ENCODE results near the gene SLC25A33.
"Not testable (repeated sequence)": the region's sequence is repeated elsewhere in the genome, so short reads cannot be mapped to it uniquely, and the experiment has no call there.

The SLC25A33 gene

DNA sequence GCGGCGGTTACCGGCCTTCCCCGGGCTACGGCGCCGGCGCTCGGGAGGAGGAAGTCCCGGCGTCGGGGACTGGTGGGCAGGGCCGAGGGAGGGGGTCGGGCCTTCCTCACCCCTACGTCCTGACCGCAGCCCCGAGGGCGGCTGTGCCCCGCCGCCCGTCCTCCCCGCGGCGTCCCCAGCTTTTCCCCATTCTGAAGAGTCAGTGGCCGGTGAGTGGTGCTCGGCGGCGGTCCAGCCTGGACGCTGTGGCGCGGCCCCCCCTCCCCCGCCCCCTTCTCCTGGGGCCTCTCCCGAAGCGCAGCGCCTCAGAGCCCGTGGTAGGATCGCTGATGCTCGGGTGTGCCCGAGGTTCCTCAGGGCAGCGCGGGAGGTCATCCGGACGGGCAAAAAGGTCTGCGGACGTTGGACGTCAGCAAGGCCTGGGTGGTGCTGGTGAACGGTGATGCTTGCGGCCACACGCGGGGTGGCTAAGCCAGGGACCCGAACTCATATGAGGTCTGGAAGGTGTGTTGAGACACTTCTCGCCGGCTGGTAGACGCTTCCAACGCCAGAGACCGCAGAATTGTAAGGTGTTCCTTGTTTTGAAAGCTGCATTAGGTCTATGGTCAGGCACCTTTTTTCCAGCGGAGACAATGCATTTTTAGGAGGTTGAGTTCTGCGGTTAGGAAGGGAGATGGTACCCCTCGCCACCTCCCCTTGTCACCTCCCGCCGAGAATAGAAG, 725 bp downstream of the SLC25A33 start:
- peak; percentile 53 to 72 for DNase-seq

DNA sequence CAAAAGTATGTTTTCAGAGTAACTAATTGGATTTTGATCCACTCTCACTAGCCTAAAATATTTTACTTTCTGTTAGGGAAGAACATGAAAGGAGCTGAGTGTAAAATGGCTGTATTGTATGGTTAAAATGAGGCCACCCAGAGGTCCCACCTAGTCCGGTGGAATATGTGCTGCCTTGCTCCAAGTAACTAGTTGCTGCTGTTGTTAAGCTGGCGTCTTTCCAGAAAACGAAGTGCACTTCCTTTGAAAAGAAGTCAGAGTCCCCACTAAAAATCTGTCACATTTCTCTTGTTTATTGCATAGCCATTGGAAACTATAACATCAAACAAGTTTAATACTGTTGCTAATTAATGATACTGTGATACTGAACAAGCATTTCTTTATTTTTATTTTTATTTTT, 3.2 kb downstream of the SLC25A33 start:
- DNase-seq = peak; percentile 14 to 22

DNA sequence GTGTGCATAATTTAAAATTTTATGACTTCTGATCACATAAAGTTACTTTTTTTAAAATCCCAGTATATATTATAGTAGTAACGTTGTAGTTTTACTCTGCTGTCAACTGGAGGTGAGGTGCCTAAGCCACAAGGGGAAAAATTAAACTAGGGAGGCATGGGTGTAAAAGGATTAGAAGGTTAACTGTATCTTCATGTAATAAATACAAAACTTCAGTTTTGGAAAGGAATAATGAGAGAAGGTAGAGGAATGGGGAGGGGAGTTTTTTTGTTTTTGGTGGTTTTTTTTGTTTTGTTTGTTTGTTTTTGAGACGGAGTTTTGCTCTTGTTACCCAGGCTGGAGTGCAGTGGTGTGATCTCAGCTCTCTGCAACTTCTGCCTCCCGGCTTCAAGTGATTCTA, 5.7 kb downstream of the SLC25A33 start:
- DNase-seq = no peak

DNA sequence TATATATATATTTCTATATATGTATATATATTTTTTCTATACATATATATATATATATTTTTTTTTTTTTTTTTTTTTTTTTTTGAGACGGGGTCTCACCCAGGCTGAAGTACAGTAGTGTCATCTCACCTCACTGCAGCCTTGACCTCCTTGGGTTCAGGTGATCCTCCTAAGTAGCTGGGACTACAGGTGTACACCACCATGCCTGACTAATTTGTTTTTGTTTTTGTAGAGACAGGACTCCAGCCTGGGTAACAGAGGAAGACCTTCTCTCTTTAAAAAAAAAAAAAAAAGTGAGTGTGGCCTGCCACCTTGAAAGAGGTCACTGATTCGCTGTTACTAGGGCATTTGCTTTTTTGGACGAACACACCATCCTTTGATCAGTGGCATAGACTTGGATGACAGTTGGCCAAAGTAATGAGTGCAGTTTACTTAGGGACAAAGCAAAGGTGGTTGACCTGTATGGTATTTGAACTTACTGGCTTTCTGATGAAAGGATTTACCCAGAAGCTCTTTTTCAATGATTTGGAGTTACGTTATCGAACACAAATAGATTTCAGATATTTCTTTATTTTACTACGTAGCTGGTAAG, 10.8 kb downstream of the SLC25A33 start:
- DNase-seq = no peak

DNA sequence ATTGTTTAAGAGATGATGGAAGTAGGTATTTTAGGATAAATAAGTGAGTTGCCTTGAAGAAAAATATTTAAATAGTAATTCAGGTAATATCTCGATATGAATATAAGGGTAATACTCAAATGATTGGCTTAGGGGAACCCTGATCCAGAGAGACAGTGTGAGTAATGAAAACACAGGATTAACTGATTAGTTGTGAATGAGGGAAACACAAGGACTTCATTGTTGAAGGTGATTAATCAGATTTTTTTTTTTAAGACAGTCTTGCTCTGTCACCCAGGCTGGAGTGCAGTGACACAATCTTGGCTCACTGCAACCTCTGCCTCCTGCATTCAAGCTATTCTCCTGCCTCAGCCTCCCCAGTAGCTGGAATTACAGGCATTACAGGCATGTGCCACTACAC, 12.7 kb downstream of the SLC25A33 start:
- DNase-seq = no peak

DNA sequence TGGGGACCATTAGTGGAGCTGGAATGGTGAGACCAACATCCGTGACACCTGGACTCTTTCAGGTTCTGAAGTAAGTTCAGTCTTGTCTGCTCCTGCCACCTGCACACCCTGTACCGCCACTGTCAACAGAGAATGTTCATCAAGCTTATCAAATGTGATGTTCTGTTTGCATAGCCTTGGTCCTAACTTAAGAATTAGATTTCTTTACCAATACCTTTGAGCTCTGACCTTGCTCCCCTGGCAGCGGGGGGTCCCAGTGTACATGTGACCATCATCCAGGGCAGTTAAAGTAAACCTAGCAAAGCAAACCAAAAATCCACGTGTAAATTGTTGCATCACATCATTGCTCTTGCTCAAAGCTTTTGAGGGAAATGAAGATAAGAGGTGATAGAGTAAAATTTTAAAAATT, 14.5 kb downstream of the SLC25A33 start:
- DNase-seq = no peak

DNA sequence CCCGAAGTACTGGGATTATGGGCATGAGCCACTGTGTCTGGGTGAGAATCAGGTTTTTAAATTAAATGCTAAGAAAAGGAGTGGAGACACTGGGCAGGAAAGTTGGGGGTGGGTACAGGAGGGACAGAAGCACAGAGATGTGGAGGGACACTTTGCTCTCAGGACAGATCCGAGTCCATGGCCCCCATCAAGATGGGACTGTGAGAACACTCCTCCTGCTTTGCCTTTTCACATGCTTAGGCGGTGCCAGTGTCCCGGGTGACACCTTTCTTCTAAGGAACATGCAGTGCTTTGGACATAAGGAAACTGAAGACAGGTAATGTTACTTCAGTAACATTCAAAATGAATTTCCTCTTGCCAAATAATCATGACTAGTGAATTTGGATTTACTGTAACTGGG, 16.7 kb downstream of the SLC25A33 start:
- no peak for DNase-seq

DNA sequence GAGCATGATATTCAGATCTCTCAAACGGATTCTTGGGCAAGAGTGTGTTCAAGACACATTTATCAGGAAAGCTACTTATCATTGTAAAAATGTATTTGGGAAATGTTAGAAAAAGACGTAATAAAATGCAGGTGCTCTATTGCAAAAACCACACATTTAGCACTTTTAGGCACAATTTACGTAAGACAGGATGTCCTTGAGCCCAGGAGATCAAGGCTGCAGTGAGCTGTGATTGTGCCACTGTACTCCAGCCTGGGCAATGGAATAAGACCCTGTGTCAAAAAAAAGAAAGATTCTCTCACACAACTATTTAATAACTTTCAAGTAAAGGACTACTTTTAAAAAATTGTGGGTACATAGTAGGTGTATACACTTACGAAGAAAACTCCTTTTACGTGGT, 18.4 kb downstream of the SLC25A33 start:
- DNase-seq = no peak

DNA sequence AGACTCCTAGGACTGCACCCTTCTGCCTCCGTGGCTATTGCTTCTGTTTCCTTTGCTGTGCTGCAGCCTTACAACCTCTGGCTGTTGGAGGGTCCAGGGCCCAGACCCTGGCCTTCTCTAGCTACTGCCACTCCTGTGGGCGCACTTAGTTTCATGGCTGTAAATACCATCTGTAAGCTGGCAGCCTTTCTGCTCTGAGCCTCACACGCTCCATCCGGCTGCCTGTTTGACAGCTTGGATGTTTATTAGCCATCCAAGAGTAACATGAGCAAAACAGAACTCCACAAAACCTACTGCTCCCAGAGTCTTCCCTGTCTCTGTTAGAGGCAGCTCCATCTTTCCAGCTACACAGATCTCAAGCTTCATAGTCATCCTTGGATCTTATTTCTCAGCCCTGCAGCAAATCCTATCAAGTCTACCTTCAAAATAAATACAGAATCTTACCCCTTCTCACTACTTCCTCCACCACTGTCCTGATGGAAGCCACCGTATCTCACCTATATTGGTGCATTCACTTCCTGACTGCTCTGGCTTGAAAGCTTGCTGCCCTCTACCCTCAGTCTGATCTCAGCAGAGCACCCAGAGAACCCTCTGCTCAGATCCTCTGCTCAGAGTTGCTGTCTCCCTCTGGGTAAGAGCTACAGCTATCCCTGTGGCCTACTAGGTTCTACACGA, 19.1 kb downstream of the SLC25A33 start:
- no peak for DNase-seq

DNA sequence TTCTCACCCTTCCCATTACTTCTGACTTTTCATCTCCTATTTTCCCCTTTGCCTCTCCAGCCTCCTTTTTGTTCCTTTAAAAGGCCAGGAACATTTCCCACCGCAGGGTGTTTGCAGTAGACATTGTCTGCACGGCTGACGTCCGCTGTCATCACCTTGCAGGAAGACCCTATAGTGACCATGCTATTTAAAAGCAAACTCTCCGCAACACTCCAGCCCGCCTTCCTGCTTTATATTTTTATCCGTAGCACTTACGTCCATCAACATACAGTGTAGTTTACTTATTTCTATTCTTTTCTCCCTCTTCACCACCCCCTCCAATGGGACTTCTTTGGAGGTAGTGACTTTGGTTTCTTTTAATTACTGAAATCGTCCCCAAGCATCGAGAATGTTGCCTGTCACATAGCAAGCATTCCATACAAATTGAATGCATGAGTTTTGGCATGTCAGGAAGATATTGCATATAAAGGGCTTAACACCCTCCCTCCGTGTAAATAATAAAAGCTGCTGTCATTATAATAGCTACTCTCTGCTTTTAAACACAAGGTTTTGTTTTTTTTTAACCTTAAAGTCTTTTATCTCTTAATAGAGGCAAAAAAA, 19.8 kb downstream of the SLC25A33 start:
- no peak for DNase-seq

DNA sequence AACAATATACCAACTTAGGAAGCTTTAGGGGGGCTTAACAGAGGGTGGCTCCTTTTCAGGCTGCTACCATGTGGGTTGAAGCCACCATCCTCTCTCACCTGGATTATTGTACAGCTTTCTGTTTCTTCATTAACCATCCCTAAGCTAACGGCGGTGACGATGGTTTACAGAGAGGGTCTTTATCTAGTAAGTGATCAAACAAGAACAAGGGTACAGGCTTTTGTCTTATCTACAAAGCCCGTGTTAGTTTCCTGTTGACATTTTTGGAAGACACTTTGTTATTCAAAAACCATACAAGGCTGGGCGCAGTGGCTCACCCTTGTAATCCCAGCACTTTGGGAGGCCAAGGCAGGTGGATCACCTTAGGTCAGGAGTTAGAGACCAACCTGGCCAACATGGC, 20.4 kb downstream of the SLC25A33 start:
- DNase-seq = no peak

DNA sequence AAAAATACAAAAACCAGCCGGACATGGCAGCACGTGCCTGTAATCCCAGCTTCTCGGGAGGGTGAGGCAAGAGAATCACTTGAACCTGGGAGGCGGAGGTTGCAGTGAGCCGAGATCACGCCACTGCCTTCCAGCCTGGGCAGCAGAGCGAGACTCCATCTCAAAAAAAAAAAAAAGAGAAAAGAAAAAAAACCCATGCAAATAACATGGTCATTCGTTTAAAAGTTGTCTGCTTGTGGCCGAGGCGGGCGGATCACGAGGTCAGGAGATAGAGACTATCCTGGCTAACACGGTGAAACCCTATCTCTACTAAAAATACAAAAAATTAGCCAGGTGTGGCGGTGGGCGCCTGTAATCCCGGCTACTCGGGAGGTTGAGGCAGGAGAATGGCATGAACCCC, 20.8 kb downstream of the SLC25A33 start:
- not testable (repeated sequence) for DNase-seq

DNA sequence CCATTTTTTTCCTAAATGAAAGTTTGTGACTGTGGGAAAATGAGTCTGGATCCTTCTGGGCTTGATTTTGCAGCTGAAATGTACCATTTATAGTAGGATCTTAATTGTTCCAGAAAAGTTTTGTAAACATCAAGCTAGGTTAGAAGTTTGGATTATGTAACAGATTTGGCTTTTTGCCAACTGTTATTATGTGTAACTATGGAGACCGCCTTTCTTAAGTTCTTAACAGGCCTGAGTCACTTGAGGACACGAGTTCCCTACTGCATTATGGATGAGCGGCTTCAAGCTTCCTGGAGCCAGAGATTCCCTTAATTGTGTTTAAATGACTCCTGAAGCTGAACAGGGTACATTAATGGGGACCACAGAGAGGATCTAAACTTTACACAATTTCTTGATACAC, 22.2 kb downstream of the SLC25A33 start:
- peak; percentile 84 to 95 for DNase-seq

DNA sequence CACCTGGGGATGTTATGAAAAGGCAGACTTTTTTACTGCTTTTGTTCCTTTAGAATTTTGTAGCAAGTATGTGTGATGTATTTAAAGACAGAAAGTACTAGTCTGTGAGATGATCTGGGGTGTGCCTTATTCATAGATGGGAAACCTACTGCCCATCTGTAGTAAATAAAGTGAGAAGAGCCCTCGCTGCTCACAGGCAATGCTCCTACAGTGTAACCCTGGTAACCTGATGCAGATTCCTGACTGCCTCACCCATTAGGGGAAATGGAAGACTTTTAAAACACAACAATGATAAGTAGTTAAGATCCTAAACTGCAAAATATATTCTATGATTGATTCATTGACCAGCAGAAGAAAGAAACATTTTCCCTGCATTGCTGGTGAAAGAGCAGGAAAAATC, 30.0 kb downstream of the SLC25A33 start:
- no peak for DNase-seq

DNA sequence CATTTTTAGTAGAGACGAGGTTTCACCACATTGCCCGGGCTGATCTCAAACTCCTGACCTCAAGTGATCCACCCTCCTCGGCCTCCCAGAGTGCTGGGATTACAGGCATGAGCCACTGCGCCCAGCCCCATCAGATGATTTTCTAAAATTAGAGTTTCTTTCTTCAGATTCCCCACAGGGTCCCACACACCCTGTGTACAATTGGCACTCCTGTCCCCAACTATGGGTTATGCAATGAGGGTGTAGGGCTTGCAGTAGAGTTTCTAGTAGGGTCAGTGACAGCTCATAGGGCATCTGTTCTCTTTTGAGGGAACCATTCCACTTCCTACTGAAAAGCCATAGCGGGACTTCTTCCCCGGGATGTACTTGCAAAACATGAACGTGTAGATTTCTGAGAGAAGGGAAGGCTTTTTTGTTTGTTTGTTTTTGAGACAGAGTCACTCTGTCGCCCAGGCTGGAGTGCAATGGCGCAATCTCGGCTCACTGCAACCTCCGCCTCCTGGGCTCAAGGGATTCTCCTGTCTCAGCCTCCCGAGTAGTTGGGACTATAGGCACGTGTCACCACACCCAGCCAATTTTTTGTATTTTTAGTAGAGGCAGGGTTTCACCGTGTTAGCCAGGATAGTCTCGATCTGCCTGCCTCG, 31.7 kb downstream of the SLC25A33 start:
- DNase-seq = peak; percentile 76 to 83

DNA sequence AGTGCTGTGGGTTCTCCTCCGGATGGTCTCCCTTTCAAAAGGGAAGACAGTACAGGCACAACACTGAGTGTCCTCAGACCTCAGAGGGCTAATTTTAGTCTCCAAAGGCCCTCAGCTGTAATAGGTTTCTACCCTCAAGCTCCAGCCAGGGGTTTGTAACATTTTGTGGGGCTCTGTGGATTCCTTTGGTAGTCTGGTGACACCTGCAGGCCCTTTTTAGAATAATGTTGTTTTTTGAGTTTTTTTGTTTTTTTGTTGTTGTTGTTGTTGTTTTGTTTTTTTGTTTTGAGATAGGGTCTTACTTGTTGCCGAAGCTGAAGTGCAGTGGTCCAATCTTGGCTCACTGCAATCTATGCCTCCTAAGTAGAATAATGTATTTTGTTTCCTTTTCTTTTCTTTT, 34.5 kb downstream of the SLC25A33 start:
- DNase-seq = no peak

DNA sequence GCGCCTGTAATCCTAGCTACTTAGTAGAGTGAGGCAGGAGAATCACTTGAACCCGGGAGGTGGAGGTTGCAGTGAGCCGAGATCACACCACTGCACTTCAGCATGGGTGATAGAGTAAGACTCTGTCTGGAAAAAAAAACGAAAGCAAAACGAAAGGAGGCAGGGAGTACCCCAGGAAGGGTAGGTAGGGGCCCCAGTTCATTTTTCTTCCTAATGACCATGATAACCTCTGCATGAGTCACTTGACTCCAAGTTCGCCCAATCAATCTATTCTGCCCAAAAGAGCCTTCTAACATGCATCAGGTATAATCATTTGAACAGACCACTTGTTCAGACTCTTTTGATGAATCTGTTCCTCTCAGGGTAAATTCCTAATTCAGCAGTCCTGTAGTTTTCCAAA, 36.2 kb downstream of the SLC25A33 start:
- no peak for DNase-seq

DNA sequence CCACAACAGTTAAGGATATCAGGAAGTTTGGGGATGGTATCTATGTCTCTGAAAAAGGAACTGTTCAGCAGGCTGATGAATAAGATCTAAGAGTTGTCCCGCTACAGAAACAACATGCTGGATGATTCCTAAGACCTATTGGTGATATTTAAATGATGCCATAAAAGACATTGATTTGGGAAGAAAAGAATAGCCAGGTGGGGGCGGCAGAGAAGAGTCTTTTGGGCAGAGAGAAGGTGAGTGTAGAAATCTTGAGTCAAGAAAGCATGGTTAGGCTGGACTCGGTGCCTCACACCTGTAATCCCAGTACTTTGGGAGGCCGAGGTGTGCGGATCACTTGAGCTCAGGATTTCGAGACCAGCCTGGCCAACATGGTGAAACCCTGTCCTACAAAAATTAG, 37.6 kb downstream of the SLC25A33 start:
- no peak for DNase-seq

DNA sequence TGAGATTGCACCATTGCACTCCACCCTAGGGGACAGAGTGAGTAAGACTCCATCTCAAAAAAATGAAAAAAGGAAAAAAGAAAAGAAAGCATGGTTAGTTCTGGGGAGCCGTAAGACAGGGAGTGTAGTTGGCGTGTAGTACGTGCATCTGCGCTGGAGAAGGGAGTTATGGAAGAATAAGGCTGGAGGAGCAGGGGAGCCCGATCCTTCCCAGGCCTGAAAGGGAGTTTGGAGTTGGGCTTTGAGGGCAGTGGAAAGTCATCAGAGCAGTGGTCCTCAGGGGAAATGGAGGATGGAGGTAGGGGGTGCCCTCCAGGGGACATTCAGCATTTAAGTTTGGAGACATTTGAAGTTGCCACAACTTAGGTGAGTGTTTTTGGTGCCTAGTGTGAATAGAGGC, 38.2 kb downstream of the SLC25A33 start:
- DNase-seq = no peak

DNA sequence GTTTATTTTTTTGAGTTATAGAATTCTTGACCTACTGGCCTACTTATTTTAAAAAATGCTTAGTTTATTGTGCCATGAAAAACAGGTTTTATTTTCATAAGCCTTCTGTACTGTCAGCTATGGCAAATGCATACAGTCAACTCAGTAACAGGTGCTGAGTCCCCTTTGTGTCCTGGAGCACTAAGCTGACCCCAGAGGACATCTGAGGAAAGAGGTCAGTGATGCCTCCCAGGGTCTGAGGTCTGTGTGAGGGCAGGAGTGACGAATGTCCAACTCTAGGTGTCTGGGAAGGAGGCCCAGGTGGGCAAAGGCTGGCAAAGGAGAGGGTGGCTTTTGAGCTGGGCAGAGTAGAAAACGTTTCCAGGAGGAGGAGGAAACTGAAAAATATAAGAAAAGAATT, 41.7 kb downstream of the SLC25A33 start:
- no peak for DNase-seq

DNA sequence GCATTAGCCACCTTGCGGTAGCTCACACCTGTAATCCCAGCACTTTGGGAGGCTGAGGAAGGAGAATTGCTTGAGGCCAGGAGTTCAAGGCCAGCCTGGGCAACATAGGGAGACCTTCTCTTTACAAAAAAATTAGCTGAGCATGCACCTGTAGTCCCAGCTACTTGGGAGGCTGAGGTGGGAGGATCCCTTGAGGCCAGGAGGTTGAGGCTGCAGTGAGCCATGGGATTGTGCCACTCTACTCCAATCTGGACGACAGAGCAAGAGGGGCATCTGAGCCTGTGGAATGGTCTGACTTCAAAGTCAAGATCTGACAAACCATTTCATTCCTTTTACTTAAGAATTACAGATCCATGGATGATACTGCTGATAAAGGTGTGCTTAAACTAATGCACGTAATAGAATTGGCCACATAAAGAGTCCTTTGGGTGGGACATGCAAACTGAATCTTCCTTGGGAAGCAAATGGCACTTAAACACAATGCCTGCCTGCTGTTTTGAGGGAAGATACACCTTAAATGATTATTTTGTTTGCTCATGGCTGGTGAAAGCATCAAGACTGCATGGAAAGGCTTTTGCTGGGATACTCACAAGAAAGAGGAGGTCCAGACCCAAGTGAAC, 47.0 kb downstream of the SLC25A33 start:
- no peak for DNase-seq

DNA sequence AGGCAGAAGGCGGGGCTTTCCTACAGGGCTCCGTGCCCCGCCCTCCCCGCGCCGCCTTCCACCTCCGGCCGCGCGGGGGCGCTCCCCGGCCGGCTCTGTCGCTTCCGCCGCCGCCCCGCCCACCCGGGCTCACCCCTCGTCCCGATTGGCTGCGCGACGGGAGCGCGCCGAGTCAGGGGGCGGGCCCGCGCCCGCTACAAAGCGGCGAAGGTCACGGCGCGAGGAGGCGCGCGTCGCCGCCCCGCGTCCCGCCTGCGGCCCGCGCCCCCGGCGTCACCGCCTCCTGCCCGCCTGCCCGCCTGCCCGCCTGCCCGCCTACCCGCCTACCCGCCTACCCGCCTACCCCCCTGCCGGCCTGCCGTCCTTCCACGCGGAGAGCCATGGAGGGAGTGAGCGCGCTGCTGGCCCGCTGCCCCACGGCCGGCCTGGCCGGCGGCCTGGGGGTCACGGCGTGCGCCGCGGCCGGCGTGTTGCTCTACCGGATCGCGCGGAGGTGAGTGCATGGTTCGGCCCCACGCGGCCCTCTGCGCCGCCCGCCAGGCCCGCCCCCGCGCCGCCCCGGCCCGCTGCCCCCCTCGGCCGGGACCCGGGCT, 49.4 kb downstream of the SLC25A33 start, which contains the start of gene TMEM201:
TMEM201 (plus strand) TSS at position 361 of the 593 bp plus-strand sequence; CDS start at position 381, 20 bp downstream.
- peak; percentile 94 to 95 for DNase-seq
